NCI-H510A (cell line): Measurements from ENCODE around the gene ACTL8.

Source experiments
- DNase-seq: peaks from one replicate; lab custom pipeline; 2025; lab: John Stamatoyannopoulos, UW

ACTL8 gene

DNA sequence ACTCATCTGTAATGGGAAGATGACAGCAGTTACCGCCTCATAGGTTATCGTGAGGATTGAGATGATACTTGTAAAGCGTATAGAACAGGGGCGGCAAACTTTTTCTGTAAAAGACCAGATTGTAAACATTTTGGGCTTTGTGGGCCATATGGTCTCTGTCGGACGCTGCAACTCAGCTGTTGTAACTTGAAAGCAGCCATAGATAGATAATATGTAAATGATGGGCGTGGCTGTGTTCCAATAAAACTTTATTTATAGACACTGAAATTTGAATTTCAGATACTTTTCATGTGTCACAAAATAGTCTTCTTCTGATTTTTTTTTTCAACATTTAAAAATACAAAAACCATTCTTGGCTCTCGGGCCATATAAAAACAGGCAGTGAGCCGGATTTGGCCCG is 15.8 kb downstream of the ACTL8 start:
- DNase-seq: no peak

- DNase-seq: no peak
Measured at GRCh38 chr1:17772615-17773212, 17.6 kb downstream of the ACTL8 start.

GRCh38 chr1:17773591-17774326 is 18.6 kb downstream of the ACTL8 start:
- no peak for DNase-seq

DNA sequence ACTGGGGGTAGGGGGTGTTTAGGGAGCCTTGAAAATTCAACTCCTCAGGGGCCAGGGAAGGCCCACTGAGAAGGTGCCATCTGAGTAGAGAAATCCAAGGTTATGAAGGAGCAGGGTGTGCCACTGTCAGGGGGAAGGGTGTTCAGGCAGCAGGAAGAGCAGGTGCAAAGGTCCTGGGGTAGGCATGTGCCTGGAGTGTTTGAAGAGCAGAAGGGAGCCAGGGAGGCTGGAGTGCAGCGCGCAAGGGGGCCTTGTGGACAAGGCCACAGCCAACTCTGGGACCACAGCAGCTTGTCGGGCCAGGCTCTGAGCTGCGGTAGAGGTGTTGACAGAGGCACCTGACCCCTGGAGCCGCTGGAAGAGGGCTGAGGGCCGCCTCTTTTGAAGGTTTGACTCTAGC is 19.3 kb downstream of the ACTL8 start:
- no peak for DNase-seq

DNA sequence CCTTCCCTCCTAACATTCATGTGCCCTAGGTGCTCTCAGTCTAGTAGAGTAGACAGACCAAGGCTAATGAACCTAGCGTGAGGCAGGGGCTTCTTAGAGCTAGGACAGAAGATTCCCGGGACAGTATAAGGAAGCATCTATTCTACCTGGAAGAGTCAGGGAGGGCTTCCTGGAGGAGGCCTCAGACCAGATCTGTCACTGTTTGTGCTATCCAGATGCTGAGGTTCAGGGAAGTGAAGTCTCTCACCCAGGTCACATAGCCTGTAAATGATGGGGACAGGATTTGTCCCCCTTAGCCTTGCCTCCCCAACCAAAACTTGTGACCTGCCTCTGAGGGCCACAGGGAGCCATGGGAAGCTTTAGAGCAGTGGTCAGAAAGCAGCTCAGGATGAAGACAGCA is 20.7 kb downstream of the ACTL8 start:
- DNase-seq: no peak

DNA sequence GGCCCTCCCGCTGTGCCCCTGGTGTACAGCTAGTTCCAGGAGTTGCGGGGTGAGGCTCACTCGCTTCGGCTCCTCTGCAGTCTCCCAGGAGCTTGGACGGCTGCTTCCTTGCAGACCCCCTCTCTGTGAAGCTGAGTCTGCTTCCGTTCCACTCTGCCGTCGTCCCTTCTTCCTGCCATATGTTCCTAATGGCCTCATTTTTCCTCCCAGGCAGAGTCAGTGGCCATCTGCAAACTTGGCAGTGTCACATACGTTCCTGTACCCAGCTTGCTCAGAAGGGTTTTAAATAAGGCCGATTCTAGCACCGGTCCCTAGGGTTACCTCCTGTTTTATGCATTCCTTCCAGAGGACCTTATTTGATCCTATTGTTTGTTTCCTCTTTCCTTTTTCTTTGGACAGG is 21.3 kb downstream of the ACTL8 start:
- DNase-seq: no peak

DNA sequence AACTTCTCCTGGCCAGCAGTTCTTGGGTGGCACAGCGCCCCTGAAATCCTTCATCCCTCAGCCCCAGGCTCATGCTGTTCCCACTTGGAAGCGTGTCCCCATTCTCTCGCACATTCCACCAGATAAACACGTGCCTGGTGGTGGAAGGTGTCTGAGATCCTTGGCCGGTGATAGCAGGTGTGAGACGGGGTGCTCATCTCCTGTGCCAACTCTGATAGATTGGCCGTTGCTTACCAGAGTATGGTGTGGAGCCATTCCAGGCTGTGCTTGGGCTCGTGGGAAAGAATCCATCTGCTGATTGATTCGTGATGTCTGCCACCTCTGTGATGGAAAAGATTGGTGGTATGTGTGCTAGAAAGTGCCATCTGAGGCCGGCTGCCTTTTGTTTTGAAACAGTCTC is 22.2 kb downstream of the ACTL8 start:
- DNase-seq: no peak

DNA sequence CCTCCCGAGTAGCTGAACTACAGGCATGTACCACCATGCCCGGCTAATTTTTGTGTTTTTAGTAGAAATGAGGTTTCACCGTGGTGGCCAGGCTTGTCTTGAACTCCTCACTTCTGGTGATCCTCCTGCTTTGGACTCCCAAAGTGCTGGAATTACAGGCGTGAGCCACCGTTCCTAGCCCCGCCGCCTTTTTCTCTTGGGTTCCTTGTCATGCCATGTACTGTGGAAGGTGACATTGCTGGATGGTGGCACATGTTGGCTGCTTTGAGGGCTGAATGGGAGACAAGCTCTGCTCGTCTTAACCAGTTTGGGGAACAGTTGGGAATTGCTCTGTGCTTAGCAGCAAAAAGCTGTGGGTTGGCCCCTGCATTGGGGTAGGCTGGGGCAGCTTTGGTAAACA is 22.7 kb downstream of the ACTL8 start:
- no peak for DNase-seq

DNA sequence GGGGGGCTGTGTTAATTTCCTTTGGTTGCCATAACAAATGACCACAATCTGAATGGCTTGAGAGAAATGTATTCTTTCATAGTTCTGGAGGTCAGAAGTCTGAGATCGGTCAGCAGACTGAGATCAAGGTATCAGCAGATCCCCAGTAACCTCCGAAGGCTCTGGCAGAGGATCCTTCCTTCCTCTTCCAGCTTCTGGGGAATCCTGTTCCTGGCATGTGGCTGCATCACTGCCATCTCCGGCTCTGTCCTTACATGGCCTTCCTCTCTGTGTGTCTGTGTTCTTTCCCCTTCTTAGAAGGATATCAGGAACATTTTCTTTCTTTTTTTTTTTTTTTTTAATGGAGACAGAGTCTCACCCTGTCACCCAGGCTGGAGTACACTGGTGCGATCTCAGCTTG is 25.8 kb downstream of the ACTL8 start:
- no peak for DNase-seq

DNA sequence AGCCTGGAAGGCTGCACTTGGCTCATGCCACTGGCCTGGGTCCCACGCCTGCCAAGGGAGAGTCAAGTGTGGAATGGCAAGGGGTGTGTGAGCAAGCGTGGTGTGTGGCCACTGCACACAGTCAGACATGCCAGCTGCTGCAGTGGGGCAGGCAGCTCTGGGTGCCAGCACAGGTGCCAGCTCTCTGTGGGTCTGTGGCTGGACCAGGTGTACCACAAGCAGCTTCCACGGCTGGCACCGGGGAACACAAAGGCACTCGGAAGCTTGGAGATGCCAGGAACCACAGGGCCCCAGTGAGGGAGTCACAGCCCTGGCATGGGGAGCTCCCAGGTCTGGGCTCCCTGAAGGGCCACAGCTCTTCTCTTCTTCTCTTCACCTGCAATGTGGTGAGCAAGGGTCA is 34.8 kb downstream of the ACTL8 start:
- no peak for DNase-seq

- no peak for DNase-seq
Measured at GRCh38 chr1:17790383-17791054, 35.4 kb downstream of the ACTL8 start.

GRCh38 chr1:17791055-17791390 is 35.9 kb downstream of the ACTL8 start:
- DNase-seq: no peak

DNA sequence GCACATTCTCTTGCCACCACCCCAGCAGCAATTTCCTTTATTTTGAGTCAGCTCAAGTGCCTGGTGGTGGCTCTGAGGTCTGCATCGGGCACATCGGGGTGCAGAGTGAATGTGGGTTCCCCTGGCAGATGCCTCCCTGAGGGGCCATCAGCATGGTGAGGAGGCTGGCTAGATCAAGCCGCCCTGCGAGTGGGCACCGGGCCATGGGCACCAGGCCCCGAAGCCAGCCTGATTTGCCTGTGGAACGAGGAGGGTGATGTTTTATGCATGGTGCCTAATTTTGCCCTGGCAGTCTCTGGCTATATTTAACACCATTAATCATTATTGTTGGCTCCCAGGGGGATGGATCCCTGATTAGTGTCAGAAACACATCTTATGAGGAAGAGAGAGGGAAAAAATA is 36.3 kb downstream of the ACTL8 start:
- DNase-seq: no peak

DNA sequence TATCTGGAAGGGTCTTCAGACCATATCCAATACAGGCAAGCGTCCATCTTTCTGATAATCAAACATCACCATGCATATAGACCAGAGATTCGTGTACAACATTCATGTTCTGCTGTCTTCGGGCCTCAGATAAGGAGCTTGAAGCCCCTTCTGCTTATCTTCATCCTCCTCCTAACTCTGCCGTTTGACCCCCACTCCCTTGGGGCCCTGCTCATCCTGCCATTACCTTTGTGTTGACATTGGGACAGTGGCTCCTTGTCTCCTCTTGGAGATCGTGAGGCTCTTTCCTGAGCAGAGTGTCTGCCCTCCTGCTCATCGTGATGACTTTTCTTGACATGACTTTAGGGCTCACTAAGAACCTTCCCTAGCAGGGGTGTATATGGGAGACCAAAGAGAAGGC is 37.3 kb downstream of the ACTL8 start:
- DNase-seq: no peak

DNA sequence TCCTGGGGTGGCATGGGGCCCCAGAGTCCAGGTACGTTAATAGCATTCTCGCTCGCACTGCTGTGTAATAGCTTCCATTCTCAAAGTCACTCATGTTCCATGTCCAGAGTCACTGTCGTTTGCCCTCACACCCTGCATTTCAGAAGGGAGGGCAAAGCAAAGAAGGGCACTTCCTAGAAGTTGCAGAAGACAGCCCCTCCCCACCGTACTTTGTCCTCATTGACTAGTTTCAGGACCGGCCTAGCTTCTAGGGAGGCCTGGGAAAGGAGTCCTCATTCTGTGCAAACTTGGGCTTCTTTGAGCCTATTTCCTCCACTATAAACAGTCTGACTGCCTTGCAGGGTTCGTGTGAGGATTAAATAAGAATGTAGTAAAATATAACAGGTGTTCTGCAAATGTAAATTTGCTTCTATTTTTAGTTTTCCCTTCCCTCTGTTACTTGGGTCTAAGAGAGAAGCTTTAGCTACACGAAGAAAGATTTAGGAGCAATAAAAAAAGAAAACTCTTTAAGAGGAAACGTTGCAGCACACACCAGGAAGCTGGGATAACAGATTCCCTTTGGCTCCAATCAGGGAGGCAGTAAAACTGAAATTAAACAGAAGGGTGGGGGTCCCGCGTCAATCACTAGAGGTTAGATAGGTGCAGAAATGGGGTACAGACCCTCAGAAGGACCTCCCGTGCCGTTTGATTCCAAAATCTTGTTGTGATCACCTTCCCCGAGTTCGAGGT is 40.1 kb downstream of the ACTL8 start:
- DNase-seq: no peak

DNA sequence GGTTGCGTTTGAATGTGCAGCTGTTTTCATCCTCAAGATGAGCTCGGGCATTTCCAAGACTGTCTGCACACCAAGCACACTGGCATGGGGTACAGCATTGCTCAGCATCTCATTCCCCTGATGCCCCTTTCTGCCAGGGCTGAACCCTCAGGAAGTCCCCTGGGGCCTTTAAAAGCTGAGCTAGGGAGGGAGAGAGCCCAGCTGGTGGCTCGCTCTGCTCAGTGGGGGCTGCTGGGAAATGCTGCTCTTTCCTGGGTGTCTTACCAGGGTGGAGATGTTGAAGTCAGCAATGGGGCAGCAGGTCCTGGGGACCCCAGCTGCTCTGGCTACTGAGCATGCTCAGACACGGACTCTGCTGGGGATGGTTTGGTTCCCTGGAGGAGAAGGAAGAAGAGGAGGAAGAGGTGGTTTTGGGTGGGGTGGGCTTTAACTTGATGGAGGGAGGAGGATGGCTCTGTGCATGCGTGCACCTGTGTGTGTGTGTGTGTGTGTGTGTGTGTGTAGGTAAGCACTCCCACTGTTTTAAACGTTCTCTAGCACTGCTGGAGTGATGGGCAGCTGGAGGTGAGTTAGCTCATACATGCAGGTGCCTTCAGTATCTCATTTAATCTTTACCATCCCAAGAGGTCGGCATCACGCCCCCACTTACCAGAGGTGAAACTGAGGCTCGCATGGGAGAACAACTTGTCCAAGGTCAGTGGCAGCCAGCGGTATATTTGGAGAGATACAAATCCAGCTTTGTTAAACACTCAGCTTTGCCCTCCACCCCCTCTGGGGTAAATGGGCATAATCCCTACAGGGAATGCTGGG is 40.9 kb downstream of the ACTL8 start:
- DNase-seq: no peak

GRCh38 chr1:17797478-17797877 is 42.3 kb downstream of the ACTL8 start:
- no peak for DNase-seq

DNA sequence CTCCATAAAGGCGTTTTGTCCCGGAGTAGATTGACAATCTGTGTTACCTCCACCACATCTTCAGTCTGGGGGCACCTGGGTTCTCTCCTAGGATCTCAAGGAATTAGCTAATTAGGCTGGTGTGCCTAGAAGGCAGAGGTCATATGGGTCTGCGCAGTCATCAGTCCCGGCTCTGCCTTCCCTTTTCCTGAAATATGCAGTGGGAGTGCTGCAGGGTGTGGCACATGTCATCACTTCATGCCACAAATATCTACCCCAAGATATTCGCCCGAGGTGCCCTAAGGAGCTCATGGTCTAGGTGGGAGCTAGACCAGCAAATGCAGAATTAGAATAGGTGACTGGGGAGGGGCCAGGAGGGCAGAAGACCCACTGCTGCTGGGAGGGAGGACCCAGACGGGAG is 42.9 kb downstream of the ACTL8 start:
- DNase-seq: no peak

DNA sequence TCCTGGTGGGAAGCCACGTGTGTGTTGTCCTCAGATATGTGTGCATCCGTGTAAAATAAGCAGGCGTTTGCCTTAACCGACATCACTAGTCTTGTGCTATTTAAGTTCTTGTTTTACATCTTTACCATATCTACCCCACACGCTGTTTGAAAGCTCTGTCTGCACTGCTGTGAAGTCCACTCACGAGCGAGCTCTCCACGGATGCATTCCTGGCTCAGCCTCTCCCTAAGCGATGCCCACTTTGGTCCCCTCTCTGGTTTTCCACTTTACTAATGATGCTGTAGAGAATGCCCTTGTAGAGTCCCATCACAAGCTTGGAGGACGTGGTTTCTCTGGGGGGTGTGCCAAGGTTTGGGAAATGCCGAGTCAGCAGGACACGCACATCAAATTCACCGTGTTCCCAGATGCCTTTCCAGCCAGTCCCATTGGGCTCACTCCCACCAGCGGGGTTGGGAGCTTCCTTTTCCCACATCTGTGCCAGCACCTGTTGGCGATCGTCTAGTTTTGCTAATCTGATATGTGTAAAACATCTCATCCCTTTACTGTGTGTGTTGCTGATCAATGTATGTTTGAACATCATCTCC is 43.8 kb downstream of the ACTL8 start:
- DNase-seq: no peak

DNA sequence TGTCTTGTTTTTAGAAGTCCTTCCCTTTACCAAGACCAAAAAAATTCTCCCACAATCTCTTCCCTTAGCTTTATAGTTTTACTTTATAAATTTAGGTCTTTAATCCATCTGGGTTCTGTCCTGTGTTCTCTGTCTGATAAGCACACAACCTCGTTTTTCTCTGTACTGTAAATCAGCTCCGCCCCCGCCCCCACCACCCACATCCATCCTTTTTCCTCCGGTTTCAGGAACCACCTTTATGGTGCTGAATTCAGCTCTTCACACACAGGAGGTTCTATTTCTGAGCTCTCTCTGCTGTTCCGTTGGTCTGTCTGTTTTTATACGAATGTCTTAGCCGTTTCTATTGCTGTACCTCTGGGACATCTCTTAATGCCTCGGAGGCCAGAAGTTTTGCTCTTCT is 44.5 kb downstream of the ACTL8 start:
- DNase-seq: no peak

DNA sequence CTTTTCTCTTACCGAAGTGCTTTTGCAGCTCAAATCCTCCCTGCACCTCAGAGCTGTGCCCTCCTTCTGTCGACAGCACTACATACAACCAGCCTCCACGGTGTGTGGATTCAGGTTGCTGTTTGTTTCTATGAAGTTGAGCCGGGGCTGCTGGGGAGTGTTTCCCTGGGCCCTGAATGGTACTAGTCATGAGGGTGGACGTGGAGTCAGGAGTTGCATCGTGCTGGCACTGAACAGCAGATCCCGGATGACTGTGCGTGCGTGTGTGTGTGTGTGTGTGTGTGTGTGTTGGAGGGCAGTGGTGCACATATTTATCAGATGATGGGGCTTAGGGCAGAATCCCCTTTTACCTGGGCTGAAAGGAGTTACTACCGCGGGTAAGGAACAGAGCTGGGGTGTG is 47.0 kb downstream of the ACTL8 start:
- DNase-seq: no peak

- DNase-seq: no peak
Measured at GRCh38 chr1:17802945-17803344, 47.8 kb downstream of the ACTL8 start.
